Pancreas (tissue), 10 donors: Measurements from ENCODE around the gene CD99L2. TPM values are rescaled to one million over a fixed set of nuclear protein-coding genes. Genes with fewer than 3 reads are reported as not detected.

Experiments used
- ATAC-seq, 4 donors: fragments of 200-7000 bp; cut with Tn5 transposase; one replicate each; pipeline versions ENCODE4 v1.8.0 to v1.9.1; 2020; ENCODE audit warnings: mild to moderate bottlenecking in 4 of 4, moderate library complexity in 4 of 4
- DNase-seq, 6 donors: peaks; one replicate each; pipeline ENCODE4 v3.0.0-alpha.2; 2020
- FAIRE-seq: peaks from 2 replicates; lab custom pipeline; 2012; peaks lifted over from hg19 to GRCh38; lab: Jason Lieb, UNC
- H3K27ac ChIP-seq, 4 donors: fragments of 200-600 bp; sonication (generic); 1 replicate in 3 of 4; 2 replicates in 1 of 4; pipeline versions ENCODE4 v1.5.0 to v1.8.0; 2020
- H3K27me3 ChIP-seq, 4 donors: fragments of 200-600 bp; one replicate each; pipeline ENCODE4 v1.8.0; 2021
- H3K36me3 ChIP-seq, 3 donors: fragments of 200-600 bp; sonication (generic) in 1 of 3; one replicate each; pipeline versions ENCODE4 v1.5.0 to v1.8.0; 2020 to 2021
- H3K4me1 ChIP-seq, 3 donors: fragments of 200-600 bp; one replicate each; pipeline ENCODE4 v1.8.0; 2021
- H3K4me3 ChIP-seq, 4 donors: fragments of 200-600 bp; sonication (generic) in 2 of 4; one replicate each; pipeline versions ENCODE4 v1.5.0 to v1.8.0; 2020 to 2021
- H3K9me3 ChIP-seq, 4 donors: fragments of 200-600 bp; one replicate each; pipeline ENCODE4 v1.8.0; 2021
- CTCF ChIP-seq, 4 donors: fragments of 200-600 bp; sonication (generic) in 3 of 4; IDR thresholded peaks; one replicate each; pipeline versions ENCODE4 v1.5.0 to v1.8.0; 2021; ENCODE audit warnings: antibody characterized with exemption in 4 of 4
- WGBS, 2 donors: extraction: QIAGEN DNeasy Blood & Tissue Kit; methylation state at CpG; one replicate each; pipeline ENCODE4 v1.1.7; 2013; 5-methylcytosine and 5-hydroxymethylcytosine counted together
- intact Hi-C, 3 donors: fragments of 100-400 bp; cut with DNase I; formaldehyde crosslinking; loops; one replicate each; pipeline versions ENCODE4 v1.11.1 to v1.14.2; 2022
- polyA plus RNA-seq, 2 donors: library from polyadenylated mRNA; stranded (reverse); fragments of 200-250 nt; gene quantifications; one replicate each; pipeline ENCODE4 v1.2.3, GENCODE V29; 2013
- total RNA-seq, 6 donors: library from RNA; stranded (reverse); fragmentation: NEBNext Ultra II Directional in 4 of 6; extraction: Animal tissue kit (Norgen Biotek cat#: 25700) in 4 of 6; gene quantifications; one replicate each; pipeline versions ENCODE4 v1.2.1 to v1.2.4, GENCODE V29; 2021 to 2023
- donor health status: healthy with polysubstance abuse.
- donor health status: DM: no; HTN: no; CAD: no; lungs with moderate emphysema.
- donor health status: DM: no; HTN: no; CAD: no.
- donor health status: control.
- donor health status: control.
- donor health status: Bipolar disorder and iron deficiency.
- donor health status: DM: yes; HTN: yes; CAD: no.
- donor health status: DM: no; HTN: no; CAD: no.
- donor health status: DM: no; HTN: no; CAD: no.
- donor health status: DM: yes; HTN: yes; CAD: no.

Gene CD99L2
- total and polyA plus RNA-seq, 8 donors, result 10.4 to 25.1 (median 16.2) TPM

GRCh38 chrX:150929058-150929457 lies 30.6 kb upstream of the CD99L2 start:
- TF ChIP-seq CTCF (IDR thresholded peaks at IDR 0.05), result no peak
- FAIRE-seq (peak; percentile 92), DNase-seq (no peak), ATAC-seq (no peak)
- no peak overlapping the region for H3K27ac ChIP-seq
- H3K9me3 ChIP-seq, result no peaks in the 10 kb centered on the region
- 51 to 73% methylated on average over 2 of the region's 2 CpGs for WGBS, 2 donors
- intact Hi-C loops, result no loop called here
- no peaks in the 10 kb centered on the region for H3K27me3 ChIP-seq
- no peak overlapping the region for H3K4me3 ChIP-seq
- no peaks in the 10 kb centered on the region for H3K36me3 ChIP-seq
- no peaks in the 10 kb centered on the region for H3K4me1 ChIP-seq

DNA sequence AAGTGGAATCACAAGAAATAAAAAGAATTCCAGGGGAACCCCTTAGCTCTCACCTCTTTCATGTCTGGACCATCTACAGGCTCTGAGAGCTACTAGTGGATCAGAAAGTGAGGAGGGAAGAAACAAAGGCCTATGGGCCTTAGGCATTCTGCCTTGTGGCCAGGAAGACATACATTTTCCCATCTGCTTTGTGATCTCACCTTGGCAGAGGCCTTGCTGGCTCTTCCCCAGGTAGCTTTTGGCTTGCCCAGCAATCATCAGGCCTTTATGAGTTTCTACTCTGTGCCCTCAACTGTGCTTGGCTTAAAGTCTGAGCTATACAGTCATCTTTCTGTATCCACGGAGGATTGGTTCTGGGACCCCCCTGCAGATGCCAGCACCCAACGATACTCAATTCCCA lies 28.3 kb upstream of the CD99L2 start:
- Histone ChIP-seq H3K27ac (no peak overlapping the region), H3K4me3 (no peak overlapping the region), H3K27me3 (no peaks in the 10 kb centered on the region), H3K36me3 (no peaks in the 10 kb centered on the region), H3K9me3 (no peaks in the 10 kb centered on the region), H3K4me1 (no peaks in the 10 kb centered on the region)
- intact Hi-C loops, result no loop called here
- no peak for TF ChIP-seq CTCF (IDR thresholded peaks at IDR 0.05)
- FAIRE-seq (no peak), ATAC-seq (no peak), DNase-seq (no peak)
- 74 to 79% methylated on average over 2 of the region's 2 CpGs for WGBS, 2 donors

GRCh38 chrX:150926304-150926703 lies 27.8 kb upstream of the CD99L2 start:
- FAIRE-seq (no peak), DNase-seq (no peak), ATAC-seq (no peak)
- Histone ChIP-seq H3K36me3 (no peaks in the 10 kb centered on the region), H3K27ac (no peak overlapping the region), H3K9me3 (no peaks in the 10 kb centered on the region), H3K4me3 (no peak overlapping the region), H3K27me3 (no peaks in the 10 kb centered on the region), H3K4me1 (no peaks in the 10 kb centered on the region)
- WGBS, 2 donors, result 70 to 72% methylated on average over 2 of the region's 2 CpGs
- TF ChIP-seq CTCF (IDR thresholded peaks at IDR 0.05), result no peak
- intact Hi-C loops, result no loop called here

- no peak for FAIRE-seq
- intact Hi-C loops, result no loop called here
- H3K36me3 ChIP-seq, result no peaks in the 10 kb centered on the region
Observed at GRCh38 chrX:150919401-150919800, 20.9 kb upstream of the CD99L2 start.

DNA sequence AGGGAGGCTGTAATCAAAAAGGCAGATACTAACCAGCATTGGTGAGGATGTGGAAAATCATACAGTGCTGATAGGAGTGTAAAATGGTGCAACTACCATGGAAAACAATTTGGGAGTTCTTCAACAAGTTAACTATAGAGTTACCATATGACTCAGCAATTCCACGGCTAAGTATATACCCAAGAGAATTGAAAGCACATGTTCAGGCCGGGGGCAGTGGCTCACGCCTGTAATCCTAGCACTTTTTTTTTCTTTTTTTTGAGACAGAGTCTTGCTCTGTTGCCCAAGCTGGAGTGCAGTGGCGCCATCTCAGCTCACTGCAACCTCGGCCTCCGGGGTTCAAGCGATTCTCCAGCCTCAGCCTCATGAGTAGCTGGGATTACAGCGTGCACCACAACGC lies 15.0 kb upstream of the CD99L2 start:
- H3K27me3 ChIP-seq, result peaks cover 0 to 3% (median 0%) of the 10 kb centered on the region in 4 donors
- no peaks in the 10 kb centered on the region for H3K9me3 ChIP-seq
- H3K4me3 ChIP-seq, result no peak overlapping the region
- H3K4me1 ChIP-seq, result no peaks in the 10 kb centered on the region
- no peak for DNase-seq
- no peak for FAIRE-seq
- no peak for ATAC-seq
- H3K36me3 ChIP-seq, result no peaks in the 10 kb centered on the region
- no peak for TF ChIP-seq CTCF (IDR thresholded peaks at IDR 0.05)
- WGBS, 2 donors, result 82 to 90% methylated on average over 9 of the region's 9 CpGs
- no peak overlapping the region for H3K27ac ChIP-seq
- intact Hi-C loops, result no loop called here

More at GRCh38 chrX:150919401-150919800, 20.9 kb upstream of the CD99L2 start:
- Histone ChIP-seq H3K4me1 (no peaks in the 10 kb centered on the region), H3K9me3 (no peaks in the 10 kb centered on the region), H3K27me3 (no peaks in the 10 kb centered on the region), H3K27ac (no peak overlapping the region), H3K4me3 (no peak overlapping the region)
- DNase-seq, result no peak
- no peak for TF ChIP-seq CTCF (IDR thresholded peaks at IDR 0.05)
- no peak for ATAC-seq
